ENCODE measurements around the gene TNFRSF8.

Gene TNFRSF8

DNA sequence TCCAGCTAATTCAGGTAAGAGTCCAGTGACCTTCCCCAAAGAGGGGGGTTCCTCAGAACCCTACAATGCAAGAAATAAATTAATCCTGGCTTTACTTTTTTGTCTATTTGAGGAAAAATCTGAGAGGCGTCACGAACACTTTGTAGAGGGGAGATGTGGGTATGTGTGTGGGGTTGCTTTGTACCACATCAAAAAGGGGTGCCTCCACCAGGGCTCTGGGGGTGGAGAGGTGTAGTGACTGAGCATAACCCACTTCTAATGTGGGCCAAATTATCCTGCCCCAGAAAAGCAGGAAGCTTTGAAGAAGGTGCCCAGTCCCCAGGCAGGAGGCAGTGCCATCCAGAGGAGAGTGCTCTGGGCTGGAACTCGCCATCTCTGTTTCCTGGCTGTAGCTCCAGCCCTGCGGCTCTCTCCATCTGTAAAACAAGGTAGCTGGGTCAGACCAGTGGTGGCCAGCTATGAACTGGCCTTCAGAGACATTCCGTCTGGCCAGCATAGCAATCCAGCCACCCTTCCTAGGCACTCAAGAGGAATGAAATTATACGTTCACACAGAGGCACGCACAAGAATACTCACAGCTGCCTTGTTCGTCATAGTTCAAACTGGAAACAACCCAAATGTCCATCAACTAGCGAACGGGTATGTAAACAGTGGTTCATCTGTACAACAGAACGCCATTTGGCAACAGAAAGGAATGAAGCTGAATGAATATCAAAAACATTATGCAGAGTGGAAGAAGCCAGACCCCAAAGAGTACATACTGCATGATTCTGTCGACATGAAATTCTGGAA is 58.3 kb downstream of the TNFRSF8 start:
- DNase-seq (ENCODE audit: low spot score) = no peak

DNA sequence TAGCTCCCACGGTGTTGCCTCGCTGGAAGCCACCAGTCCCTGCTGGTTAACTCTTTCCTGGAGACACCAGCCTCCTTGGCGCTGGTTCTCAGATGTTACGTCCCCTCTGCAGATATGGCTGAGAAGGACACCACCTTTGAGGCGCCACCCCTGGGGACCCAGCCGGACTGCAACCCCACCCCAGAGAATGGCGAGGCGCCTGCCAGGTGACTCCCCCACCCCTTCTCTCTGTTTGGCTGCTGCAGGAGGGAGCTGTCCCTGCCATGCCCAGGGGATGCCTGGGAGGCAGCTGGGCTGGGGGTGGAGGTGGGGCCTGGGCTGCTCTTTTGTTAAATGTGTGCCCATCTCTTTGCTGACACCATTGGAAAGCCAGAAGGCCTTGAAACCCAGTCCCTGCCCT is 60.1 kb downstream of the TNFRSF8 start:
- DNase-seq (ENCODE audit: low spot score) = no peak

DNA sequence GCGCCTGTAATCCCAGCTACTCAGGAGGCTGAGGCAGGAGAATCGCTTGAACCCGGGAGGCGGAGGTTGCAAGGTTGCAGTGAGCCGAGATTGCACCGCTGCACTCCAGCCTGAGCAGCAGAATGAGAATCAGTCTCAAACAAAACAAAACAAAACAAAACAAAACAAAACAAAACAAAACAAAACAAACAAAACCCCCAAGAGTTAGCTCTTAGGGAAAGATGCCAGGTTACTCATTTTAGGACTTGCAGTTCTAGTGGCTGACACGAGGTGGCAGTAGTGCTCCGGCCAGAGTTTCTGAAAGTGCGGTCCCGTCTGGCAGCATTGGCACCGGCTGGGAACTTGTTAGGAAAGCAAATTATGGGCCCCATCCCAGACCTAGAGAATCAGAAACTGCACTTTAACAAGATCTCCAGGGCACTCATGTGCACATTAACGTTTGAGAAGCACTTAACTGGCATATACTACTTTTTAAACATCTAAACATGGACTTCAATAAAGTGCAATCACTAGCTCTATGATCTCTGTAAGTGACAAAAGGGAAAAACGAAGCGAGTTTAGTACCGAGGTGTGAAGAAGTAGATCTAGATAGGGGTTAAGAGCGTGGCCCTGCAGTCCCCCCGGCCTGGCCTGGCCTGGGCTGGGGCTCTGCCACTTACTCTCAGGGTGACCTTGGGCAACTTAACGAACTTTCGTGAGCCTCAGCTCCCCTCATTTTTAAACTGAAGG is 61.8 kb downstream of the TNFRSF8 start:
- DNase-seq (ENCODE audit: low spot score) = peak; percentile 60

DNA sequence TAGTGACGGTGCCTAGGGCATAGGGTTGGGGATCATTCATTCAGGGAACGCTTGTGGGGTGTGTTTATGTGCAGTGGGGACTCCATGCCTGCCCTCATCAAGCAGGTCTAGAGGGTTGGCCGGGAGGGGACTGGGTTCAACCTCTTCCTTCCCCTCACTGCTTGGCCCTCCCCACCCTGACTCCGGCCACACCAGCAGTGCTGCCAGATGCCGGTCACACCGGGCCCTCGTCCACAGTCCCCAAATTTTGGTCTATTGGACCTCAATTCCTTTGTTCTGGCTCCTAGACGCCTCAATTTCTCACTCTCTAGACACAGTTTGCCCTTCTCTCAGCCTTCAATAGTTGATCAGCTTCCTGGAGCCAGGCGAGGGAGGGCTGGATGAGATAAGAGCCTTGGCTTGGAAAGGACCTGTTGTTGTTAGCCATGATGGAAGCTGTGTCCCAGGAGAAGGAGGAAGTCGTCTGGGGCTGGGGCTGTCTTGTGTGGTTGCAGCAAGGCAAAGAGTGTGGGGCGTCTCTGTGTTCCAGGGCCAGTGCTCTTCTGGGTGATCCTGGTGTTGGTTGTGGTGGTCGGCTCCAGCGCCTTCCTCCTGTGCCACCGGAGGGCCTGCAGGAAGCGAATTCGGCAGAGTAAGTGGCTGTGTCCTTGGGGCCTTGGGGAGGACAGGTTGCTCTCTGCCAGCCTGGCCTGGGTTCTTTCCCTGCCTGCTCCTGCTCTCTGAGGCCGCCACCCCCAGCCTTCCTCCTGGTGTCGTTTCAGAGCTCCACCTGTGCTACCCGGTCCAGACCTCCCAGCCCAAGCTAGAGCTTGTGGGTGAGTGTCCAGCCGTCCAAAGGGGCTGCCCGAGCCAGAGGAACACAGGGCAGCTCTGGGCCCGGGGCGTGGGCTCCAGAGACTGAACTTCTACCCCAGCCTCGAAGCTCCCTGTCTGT is 62.6 kb downstream of the TNFRSF8 start:
- no peak for DNase-seq (ENCODE audit: low spot score)

DNA sequence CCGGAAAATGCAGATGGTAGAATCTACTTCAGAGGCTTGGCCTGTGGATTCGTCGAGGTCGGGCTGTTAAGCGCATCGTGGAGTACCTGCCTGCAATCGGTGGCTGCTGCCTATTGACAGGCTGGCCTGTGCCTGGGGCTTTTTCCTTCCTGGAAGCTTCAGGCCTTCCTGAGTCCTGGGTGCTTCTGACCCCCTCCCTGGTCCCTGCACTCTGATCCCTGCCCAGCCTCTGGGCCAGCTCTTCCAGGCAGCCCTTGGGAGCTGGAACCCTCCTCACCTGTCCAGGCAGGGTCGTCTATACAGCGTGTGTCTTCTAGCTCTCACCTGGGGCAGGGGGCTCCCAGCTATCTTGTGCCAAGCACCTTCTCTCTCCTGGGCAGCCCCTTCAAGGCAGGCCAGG is 63.7 kb downstream of the TNFRSF8 start:
- DNase-seq (ENCODE audit: low spot score) = no peak

DNA sequence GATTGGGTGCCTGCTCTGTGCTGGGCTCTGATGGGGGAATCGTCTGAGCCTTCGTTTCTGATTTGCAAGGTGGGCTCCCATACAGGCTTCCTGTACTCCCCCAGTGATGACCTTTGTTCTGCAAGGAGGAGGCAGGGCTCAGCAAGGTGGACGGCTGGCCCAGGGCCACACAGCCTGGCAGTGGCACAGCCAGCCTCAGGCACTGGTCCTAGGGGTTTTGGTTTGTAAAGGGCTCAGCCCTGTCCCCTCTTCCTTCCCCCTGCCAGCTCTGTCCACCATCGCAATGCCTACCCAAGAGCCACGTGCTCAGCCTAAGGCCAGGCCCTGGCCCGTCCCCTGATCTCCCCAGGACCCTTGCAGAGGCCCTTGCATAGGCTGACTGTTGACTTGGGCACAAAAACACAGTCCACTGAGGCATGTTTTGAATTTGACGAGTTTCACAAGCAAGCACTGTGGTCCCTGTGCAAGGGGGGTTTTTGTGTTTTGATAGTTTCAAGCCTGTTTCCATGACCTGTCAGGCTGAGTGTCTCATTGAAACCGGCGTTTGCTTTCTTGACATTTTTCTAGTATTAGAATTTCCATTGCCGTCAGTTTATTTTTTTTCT is 64.2 kb downstream of the TNFRSF8 start:
- no peak for DNase-seq (ENCODE audit: low spot score)

DNA sequence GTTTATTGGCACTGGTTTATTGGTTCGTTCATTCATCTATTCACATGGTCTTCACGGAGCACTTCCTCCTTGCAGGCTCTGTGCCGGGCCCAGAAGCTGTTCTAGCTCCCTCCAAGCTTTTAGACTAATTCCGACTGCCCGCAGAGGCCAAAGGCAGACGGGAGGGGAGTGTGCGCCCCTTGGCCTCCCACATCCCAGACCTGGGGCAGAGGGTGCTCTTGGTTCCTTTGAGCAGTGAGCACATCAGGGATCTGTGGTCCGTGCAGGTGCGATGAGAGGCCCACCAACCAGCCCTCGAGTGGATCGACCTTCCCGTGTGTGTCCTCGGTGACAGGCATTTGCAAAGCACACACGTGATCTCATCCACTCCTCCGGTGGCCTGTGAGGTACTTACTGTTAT is 65.0 kb downstream of the TNFRSF8 start:
- DNase-seq (ENCODE audit: low spot score) = no peak

DNA sequence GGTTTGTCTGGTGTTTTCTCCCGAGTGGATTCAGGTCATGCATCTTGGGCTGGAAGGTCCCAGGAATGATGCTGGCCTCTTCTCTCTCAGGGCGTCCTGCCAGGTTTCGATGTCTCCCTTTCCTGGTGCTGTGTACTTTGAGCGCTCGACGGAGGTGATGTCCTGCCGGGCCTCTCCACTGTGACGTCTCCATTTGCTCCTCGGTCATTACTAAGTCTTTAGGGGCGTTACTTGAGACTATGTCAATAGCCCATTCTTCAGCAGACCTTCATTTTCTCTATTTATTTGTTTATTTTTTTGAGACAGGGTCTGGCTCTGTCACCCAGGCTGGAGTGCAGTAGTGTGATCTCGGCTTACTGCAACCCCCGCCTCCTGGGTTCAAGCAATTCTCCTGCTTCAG is 66.5 kb downstream of the TNFRSF8 start:
- DNase-seq (ENCODE audit: low spot score) = no peak

DNA sequence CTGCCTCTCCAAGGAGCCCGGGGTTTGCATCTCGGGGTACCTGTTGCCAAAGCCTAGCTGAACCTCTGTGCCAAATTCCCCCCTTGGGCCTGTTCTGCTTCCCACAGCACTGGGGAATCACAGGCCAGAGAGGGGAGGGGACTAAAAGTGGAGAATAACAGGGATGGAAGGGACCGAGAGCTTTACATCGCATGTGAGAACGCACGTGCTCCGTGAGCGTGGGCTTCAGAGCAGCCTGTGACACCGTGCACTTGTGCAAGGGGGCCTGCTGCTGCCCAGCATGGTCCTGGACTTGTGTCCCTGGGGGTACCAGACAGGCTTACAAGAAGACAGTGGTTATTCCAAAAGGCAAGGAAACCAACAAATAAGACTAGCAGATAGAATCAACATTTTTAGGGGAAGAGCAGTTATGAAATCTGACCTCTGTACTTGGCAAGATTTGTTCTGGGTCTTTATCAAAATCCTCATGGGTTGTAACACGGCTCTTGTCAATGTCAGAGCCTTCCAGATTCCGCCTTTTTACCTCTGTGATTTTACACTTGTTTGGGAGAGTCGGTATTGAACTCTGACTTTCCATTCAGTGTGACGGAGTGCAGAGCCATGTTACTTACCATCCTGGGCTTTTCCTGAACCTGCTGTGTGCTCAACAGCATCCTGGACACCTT is 67.5 kb downstream of the TNFRSF8 start:
- no peak for DNase-seq (ENCODE audit: low spot score)

DNA sequence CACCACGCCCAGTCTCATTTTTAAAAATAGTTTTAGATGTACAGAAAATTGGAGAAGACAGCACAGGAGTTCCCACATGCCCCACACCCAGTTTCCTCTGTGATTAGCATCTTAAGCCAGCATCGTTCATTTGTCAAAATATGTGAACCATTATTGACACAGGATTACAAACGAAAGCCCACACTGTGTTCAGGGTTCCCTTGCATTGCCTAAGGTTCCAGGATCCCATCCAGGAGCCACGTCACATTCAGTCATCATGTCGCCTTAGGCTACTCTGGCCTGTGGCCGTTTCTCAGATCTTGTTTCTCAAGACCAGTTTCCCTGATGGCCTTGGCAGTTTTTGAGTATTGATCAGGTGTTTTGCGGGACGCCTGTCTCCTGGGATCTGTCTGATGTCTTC is 69.0 kb downstream of the TNFRSF8 start:
- DNase-seq (ENCODE audit: low spot score) = no peak

DNA sequence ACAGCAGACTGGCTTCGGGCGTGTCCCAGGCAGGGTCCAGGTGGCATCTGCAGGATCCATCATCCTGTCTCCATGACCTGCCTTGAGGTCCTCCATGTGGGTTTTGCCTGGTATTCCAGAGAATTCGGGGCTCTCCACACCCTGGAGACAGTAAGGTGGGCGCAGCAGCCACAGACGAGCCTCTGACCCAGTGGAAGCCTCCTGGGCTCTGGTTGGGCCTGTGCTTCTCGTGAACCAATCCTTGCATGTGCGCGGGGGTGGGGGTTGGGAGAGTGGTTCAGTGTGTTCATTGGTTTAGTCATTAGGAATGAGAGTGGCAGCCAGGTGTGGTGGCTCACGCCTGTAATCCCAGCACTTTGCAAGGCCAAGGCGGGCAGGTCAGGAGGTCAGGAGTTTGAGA is 71.6 kb downstream of the TNFRSF8 start:
- no peak for DNase-seq (ENCODE audit: low spot score)

DNA sequence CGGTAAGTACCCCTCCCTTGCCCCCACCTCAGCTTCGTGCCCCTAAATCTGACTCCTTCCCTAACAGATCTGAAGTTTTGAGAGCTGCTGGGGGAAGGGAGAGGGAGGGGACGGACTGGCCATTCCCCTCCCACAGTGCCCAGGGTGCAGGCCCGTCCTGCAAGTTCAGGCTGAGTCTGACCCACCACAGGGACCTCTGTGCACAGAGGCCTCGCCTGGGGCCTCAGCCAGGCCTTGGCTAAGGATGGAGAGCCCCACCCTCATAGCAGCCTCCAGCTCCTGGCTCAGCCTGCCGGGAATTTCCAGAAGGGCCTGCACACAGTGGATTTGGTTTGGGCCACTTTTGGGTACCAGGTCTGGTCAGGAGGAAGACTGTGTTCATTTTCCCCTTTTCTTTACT is 72.5 kb downstream of the TNFRSF8 start:
- no peak for DNase-seq (ENCODE audit: low spot score)

DNA sequence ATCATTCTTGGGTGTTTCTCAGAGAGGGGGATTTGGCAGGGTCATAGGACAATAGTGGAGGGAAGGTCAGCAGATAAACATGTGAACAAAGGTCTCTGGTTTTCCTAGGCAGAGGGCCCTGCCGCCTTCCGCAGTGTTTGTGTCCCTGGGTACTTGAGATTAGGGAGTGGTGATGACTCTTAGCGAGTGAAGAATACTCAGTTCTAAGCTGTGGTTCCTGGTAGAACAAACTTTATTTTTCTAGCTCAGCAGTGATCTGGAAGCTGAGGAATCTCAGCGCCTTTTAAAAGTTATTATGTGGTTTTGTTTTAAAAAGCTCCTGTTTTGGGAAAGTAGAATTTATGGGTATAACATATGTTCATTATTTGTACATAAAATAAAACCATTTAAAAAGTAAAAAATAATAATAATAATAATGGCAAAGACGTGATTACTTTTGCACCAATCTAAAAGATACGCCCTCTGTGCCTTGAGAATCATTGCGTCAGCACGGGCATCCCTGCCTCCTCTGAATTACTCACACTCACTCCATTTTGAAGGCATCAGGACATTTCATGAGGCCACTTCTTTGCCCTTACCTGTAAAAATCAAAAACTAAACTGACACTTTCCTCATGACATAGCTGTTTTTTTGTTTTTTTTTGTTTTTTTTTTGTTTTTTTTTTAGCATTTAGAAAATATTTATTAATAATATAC is 74.0 kb downstream of the TNFRSF8 start:
- no peak for DNase-seq (ENCODE audit: low spot score)

DNA sequence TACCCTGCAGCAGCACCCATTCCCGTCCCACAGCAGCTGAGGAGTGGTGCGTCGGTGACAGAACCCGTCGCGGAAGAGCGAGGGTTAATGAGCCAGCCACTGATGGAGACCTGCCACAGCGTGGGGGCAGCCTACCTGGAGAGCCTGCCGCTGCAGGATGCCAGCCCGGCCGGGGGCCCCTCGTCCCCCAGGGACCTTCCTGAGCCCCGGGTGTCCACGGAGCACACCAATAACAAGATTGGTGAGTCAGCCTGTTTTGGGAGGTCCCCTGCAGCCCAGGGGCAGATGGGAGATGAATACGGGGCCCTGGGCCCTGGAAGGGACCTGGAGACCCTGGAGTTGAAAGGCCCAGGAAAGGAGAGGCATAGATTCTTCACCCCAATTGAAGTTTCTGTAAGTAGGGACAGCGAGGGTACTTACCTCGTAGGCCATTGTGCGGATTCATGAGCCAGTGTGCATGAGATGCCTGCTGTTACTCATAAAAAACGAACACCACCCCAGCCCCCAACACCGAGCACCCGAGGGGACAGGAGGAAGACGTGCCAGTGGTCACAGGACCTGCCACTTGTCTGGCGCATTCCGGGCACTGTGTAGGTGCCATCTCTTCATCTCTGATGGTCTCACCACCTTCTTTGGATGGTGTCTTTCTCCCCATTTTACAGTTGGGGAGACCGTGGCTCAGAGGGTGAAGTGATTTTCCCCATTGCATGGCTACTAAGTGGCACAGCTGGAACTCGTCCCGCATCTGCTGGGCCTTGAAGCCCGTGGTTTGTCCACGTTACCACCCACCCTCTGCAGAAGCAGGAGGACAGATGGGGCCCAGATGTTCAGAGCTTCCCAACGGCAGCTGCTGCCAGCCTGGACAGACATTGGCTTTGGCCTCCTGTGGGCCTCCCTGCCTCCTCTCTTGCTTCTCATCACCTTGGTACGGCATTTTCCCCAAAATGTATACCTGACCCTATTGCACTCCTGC is 75.4 kb downstream of the TNFRSF8 start:
- no peak for DNase-seq (ENCODE audit: low spot score)

DNA sequence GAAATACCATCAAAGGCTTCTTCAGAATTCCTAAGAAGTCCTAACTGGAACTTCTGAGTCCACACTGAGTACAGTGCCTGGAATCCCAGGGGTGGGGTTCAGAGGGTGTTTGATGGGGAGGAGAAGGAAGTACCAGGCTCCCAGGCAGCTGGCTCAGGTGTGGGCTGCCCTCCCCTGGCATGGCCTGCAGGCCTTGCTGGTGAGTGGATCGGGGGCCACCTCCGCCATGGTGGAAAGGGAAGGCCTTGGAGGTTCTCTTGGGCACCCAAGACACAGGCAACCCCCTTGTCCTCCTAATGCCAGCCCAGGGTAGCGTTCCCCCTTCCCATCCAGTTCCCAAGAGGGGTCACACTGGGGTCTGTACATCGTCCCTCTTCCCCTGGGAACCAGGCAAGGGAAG is 76.9 kb downstream of the TNFRSF8 start:
- DNase-seq (ENCODE audit: low spot score) = no peak

DNA sequence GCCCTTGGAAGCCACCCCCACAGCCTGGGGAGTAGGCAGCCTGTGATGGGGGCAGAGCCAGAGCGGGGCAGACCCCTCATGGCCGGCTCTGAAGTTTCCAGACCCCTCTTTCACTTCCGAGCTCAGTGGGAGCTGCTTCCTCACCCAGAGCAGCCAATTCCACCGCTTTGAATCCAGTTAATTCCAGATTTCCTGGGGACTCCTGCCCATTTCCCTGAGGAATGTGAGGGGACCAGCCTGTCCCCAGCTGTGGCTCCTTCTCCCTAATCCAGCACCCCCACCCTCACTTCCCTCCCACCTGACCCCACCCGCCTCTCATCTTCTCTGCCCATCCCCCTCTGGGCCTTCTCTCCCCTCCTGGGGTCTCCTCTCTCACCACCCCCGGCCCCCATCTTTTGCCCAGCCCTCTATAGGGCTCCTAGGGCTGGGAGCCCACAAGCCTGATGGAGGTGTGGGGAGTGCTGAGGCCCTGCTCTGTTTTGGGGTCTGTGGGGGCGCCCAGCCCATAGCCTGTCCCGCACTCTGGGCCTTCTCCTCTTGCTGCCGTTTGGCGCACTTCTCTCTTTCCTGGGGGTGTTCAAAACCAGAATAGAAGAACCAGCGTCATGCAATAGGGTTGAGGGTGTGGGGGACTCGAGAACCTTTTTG is 77.5 kb downstream of the TNFRSF8 start:
- DNase-seq (ENCODE audit: low spot score) = no peak

DNA sequence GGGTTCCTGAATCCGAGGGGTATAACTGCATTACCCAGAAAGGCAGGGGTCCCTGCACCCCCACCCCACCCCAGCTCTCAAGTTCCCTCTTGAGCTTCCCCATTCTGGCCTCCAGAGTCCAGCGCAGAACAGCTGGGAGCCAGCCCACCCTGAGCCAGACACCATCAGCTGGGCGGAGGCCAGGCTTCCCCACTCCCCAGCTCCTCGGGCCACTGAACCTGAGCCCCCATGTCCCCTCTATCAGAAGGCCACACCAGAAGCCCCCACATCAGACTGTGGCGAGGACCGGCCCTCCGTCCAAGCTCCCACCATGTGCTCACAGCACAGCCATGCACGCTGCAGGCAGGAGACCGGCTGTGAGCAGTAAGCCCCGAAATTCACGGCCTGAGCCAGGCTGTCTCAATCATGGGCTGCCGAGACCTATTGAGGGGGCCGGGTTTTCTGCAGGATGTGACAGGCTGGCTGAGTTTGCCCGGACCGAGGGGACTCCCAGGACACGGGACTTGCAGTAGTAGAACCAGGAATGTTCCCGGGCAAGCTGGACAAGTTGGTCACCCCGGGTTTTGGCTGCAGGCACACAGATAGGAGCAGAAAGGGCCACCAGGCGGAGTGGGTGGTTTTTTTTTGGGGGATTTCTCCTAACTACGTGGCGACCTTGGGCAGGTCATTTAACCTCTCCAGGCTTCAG is 78.2 kb downstream of the TNFRSF8 start:
- no peak for DNase-seq (ENCODE audit: low spot score)

DNA sequence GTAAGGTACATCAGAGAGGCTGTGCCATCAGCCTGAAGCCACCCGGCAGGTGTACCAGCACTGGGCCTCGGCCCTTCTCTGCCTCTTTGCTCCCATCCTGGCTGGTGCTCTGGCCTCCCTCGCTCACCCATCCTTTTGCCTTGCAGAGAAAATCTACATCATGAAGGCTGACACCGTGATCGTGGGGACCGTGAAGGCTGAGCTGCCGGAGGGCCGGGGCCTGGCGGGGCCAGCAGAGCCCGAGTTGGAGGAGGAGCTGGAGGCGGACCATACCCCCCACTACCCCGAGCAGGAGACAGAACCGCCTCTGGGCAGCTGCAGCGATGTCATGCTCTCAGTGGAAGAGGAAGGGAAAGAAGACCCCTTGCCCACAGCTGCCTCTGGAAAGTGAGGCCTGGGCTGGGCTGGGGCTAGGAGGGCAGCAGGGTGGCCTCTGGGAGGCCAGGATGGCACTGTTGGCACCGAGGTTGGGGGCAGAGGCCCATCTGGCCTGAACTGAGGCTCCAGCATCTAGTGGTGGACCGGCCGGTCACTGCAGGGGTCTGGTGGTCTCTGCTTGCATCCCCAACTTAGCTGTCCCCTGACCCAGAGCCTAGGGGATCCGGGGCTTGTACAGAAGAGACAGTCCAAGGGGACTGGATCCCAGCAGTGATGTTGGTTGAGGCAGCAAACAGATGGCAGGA is 79.2 kb downstream of the TNFRSF8 start:
- DNase-seq (ENCODE audit: low spot score) = no peak

All from cerebellar cortex (tissue), 1 donor.